Measurements from ENCODE around the gene PRMT9. TPM values are rescaled to one million over a fixed set of nuclear protein-coding genes. Genes with fewer than 3 reads are reported as not detected.
A peak's percentile ranks its signal among the peaks of the same experiment; 100 is the strongest.

Gene PRMT9
- polyA plus RNA-seq (2011; rRNA removed) = 9.4 and 12.4 TPM in 2 replicates
- 5.1 and 10.8 TPM in 2 replicates for polyA minus RNA-seq (2011; rRNA and poly(A)+ RNA removed)

DNA sequence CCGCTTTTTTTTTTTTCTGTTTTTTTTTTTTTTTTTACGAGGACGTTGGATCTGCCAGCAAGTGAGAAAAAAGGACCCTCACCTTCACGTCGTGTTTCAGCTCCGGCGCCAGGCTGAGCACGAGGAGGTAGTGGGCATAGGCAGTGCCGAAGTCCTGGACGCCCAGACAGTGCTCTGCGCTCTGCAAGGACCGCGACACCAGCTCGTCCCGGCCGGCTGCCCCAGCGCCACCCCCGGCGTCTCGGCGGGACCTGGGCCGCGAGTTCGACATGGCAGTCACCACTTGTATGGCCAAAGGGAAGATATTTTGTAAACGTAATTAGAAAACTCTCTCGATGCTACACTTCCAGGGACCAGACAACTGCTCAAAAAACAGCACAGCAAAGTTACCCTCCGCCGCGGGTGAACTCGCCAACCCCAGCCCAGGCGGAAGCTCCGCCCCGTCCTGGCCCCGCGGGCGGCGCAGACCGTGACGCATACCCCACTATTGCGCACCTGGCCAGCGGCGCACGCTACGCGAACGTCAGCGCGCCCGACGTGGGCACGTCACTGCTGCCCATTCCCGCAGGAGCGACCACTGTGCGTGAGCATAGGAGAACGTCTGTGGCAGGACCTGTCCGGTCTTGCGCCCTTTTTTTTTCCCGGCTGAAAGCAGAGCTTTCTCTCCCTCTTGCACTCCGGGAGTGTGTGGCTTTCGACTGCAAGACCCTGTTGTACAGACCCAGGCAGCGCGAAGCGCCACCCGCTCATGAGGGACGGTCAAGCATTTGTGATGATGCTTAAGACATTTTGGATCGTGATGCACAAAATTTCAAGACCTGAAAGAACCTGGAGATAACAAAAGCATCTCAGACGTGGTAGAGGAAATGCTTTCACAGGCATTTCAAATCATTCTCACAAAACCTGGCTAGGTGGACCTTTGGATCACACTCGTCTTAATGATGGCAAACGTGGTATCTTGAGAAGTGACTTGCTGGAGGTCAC is at the start of gene PRMT9:
PRMT9 (minus strand) TSS at position 447 of the 984 bp plus-strand sequence; CDS start at position 271, 176 bp downstream.
- H3K9me3 ChIP-seq (ENCODE audit: control insufficient read depth, insufficient read depth, low read length) = peaks cover 4% of the 10 kb centered on the region; the same call in 1 of the 2 replicates
- ChIA-PET POLR2A (interaction anchor here (0.6 to 1.8 kb wide), 8 partner anchors 29 to 183 kb away, joined by 3 to 8 read pairs (median 4); partner anchors contain the start of genes ARHGAP10 and TMEM184C), CTCF (interaction anchor here (1.5 to 9.5 kb wide), 3 partner anchors 24 to 587 kb away, joined by 3 to 113 read pairs (median 14); no protein-coding TSS in a partner anchor)
- H3K27ac ChIP-seq (ENCODE audit: low read depth, low read length) = peak within 1 kb of the TSS; percentile 87
- H3K27me3 ChIP-seq (ENCODE audit: control insufficient read depth, insufficient read depth, low read length) = no peaks in the 10 kb centered on the region
- peak; percentile 80 for DNase-seq (ENCODE audit: low read depth, low spot score)
- TF ChIP-seq, protein P1, sequence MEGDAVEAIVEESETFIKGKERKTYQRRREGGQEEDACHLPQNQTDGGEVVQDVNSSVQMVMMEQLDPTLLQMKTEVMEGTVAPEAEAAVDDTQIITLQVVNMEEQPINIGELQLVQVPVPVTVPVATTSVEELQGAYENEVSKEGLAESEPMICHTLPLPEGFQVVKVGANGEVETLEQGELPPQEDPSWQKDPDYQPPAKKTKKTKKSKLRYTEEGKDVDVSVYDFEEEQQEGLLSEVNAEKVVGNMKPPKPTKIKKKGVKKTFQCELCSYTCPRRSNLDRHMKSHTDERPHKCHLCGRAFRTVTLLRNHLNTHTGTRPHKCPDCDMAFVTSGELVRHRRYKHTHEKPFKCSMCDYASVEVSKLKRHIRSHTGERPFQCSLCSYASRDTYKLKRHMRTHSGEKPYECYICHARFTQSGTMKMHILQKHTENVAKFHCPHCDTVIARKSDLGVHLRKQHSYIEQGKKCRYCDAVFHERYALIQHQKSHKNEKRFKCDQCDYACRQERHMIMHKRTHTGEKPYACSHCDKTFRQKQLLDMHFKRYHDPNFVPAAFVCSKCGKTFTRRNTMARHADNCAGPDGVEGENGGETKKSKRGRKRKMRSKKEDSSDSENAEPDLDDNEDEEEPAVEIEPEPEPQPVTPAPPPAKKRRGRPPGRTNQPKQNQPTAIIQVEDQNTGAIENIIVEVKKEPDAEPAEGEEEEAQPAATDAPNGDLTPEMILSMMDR (IDR thresholded peaks at IDR 0.05; ENCODE audit: low read depth, low read length) = no peak
- peak within 1 kb of the TSS; percentile 87 for H3K4me3 ChIP-seq (ENCODE audit: low read depth, low read length)

DNA sequence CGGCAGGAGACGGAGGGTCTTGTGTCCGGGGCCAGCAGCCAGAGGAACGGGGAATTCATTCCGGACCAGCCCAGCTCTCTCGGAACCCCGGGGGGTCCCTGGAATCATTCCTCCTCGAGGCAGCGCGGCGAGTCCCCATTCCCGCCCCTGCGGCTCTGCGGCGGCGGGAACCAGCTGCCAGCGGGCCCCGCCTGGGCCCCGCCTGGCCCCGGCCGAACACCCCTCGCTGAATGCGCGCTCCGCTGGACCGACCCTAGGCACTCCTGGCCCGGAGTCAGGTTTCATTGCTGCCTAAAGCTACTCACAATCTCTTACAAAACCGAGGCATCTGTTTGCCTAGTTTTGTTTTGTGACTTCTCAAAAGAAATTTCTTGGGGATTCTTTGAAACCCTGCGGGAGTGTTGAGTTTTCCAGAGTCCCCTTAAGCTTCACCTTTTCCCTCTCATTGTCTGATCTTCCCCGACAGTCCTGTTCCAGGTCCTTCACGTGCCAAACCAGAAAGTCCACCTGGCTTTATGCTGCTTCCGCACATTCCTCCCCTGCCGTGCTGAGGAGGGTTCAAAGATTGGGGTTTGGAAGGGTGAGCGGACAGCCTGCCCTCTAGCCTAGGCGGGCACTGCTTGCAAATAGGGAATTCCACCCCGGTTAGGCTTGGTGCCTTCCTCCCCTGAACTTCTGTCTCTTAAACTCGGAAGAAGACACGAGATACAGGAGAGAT is 48.7 kb upstream of the PRMT9 start:
- CTCF ChIA-PET = interaction anchor here (0.7 to 6.6 kb wide), 5 partner anchors 24 to 134 kb away, joined by 3 to 83 read pairs (median 3); no protein-coding TSS in a partner anchor
- Histone ChIP-seq H3K9me3 (ENCODE audit: control insufficient read depth, insufficient read depth, low read length) (no peaks in the 10 kb centered on the region), H3K27ac (ENCODE audit: low read depth, low read length) (peak overlapping the region; percentile 77), H3K4me3 (ENCODE audit: low read depth, low read length) (peak overlapping the region; percentile 73), H3K27me3 (ENCODE audit: control insufficient read depth, insufficient read depth, low read length) (no peaks in the 10 kb centered on the region)
- no peak for DNase-seq (ENCODE audit: low read depth, low spot score)
- TF ChIP-seq, protein P1 (IDR thresholded peaks at IDR 0.05; ENCODE audit: low read depth, low read length) = no peak
- POLR2A ChIA-PET = interaction anchor here (0.6 to 2.3 kb wide), 14 partner anchors 9 to 135 kb away, joined by 3 to 17 read pairs (median 7); partner anchors contain the start of gene PRMT9

DNA sequence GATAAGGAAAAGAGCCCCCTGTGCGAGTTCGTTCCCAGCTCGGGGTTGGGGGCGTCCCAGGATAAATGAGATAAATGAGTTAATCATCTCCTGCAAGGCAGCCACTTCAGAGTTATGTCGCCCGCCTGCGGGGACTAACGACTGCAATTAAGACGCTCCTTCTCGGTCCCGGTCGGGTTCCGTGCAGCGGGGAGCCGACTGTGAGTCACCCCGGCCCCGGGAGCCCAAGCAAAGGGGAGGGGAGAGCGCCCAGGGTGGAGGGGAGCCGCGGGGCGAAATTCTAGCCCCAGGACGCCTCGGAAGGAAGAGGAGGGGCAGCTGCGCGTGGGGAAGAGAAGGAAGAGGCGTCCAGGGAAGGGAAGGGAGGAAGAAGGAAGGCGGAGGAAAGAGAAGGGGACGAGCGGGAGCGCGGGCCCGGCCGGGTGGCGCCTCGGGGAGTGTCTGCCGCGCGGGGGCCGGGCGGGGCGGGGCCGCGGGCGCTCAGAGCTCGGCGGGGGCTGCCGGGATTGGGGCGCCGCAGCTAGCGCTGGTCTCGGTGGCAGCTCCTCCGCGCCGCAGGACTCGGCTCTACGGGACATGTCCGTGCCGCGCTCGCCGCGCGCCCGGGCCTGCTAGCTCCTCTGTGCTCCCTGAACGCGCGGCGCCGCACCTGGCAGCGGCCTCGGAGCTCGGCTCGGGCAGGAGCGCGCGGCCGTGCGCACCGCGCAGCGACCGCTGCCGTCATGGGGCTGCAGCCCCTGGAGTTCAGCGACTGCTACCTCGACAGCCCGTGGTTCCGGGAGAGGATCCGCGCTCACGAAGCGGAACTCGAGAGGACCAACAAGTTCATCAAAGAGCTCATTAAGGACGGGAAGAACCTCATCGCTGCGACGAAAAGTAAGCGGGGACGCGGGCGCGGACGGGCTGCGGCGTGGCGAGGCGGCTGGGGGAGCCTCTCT is 47.9 kb upstream of the PRMT9 start, which contains the start of gene ARHGAP10:
ARHGAP10 (plus strand) TSS at position 509 of the 938 bp plus-strand sequence; CDS start at position 723, 214 bp downstream.
- peak within 1 kb of the TSS; percentile 83 for H3K27ac ChIP-seq (ENCODE audit: low read depth, low read length)
- ChIA-PET CTCF (interaction anchor here (0.7 to 6.6 kb wide), 5 partner anchors 23 to 134 kb away, joined by 3 to 83 read pairs (median 3); no protein-coding TSS in a partner anchor), POLR2A (interaction anchor here (0.6 to 2.3 kb wide), 15 partner anchors 10 to 168 kb away, joined by 3 to 17 read pairs (median 7); partner anchors contain the start of gene PRMT9)
- DNase-seq (ENCODE audit: low read depth, low spot score) = peak; percentile 49
- H3K4me3 ChIP-seq (ENCODE audit: low read depth, low read length) = peak within 1 kb of the TSS; percentile 73
- H3K27me3 ChIP-seq (ENCODE audit: control insufficient read depth, insufficient read depth, low read length) = no peaks in the 10 kb centered on the region
- TF ChIP-seq, protein P1 (IDR thresholded peaks at IDR 0.05; ENCODE audit: low read depth, low read length) = no peak
- H3K9me3 ChIP-seq (ENCODE audit: control insufficient read depth, insufficient read depth, low read length) = no peaks in the 10 kb centered on the region

DNA sequence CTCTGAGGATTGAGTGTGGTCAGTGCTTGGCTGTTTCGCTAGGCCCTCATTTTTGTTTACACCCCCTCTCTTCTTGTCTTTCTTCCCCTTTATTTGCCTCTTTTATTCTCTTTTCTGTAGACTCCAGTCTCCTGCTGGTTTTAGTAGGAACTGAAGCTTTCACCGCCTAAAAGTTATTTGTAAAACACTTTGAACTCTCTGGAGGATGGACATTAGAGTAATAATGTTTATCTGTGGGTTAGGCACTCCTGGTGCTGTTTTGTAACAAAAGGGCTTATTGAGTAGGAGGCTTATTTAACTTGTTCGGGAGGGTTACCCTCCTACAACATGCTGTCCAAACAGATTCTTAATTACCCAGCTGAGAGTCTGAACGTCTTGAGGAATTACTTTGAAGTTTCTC is 46.4 kb upstream of the PRMT9 start:
- H3K9me3 ChIP-seq (ENCODE audit: control insufficient read depth, insufficient read depth, low read length) = no peaks in the 10 kb centered on the region
- CTCF ChIA-PET = interaction anchor here (6.6 kb wide), 1 partner anchor 136 kb away, joined by 83 read pairs; no protein-coding TSS in a partner anchor
- no peak for DNase-seq (ENCODE audit: low read depth, low spot score)
- no peaks in the 10 kb centered on the region for H3K27me3 ChIP-seq (ENCODE audit: control insufficient read depth, insufficient read depth, low read length)
- H3K27ac ChIP-seq (ENCODE audit: low read depth, low read length) = no peak overlapping the region
- TF ChIP-seq, protein P1 (IDR thresholded peaks at IDR 0.05; ENCODE audit: low read depth, low read length) = peak; percentile 27
- no peak overlapping the region for H3K4me3 ChIP-seq (ENCODE audit: low read depth, low read length)
- POLR2A ChIA-PET = interaction anchor here (0.7 kb wide), 1 partner anchor 238 kb away, joined by 4 read pairs; no protein-coding TSS in a partner anchor

Data from AG04450 (cell line).